Adrenal gland (tissue), 12 donors: Measurements from ENCODE around the gene DYNC1I2. TPM values are rescaled to one million over a fixed set of nuclear protein-coding genes. Genes with fewer than 3 reads are reported as not detected.
"Not testable (repeated sequence)": the region's sequence is repeated elsewhere in the genome, so short reads cannot be mapped to it uniquely, and the experiment has no call there.

Experiments
- DNase-seq, 7 donors: peaks; one replicate each; pipeline ENCODE4 v3.0.0-alpha.2; 2019 to 2020
- H3K27ac ChIP-seq, 5 donors: fragments of 200-600 bp; sonication (generic) in 4 of 5; 1 replicate in 3 of 5; 2 replicates in 2 of 5; pipeline versions ENCODE4 v1.5.1 to v1.8.0; 2016 to 2020; ENCODE audit warnings: mild to moderate bottlenecking in 1 of 5
- H3K27me3 ChIP-seq: fragments of 200-600 bp; 2 replicates; pipeline ENCODE4 v1.8.0; 2021
- H3K36me3 ChIP-seq, 2 donors: fragments of 200-600 bp; replicated peaks in 1 of 2; 1 replicate in 1 of 2; 2 replicates in 1 of 2; pipeline versions ENCODE4 v1.5.1 to v1.8.0; 2018 to 2022
- H3K4me1 ChIP-seq, 2 donors: fragments of 200-600 bp; replicated peaks in 1 of 2; 1 replicate in 1 of 2; 2 replicates in 1 of 2; pipeline versions ENCODE4 v1.5.1 to v1.8.0; 2018 to 2021
- H3K4me3 ChIP-seq, 4 donors: fragments of 200-600 bp; sonication (generic) in 3 of 4; one replicate each; pipeline ENCODE4 v1.5.1; 2016 to 2018
- H3K9me3 ChIP-seq, 3 donors: fragments of 200-600 bp; sonication (generic) in 1 of 3; replicated peaks in 1 of 3; 1 replicate in 2 of 3; 2 replicates in 1 of 3; pipeline versions ENCODE4 v1.5.1 to v1.8.0; 2016 to 2021
- CTCF ChIP-seq, 6 experiments: fragments of 450-650 bp in 4 of 6; fragments of 200-600 bp in 2 of 6; sonication (generic) in 1 of 6; IDR thresholded peaks; 1 replicate in 5 of 6; 2 replicates in 1 of 6; pipeline versions ENCODE4 v1.5.1 to v1.8.0; 2016 to 2021; ENCODE audit warnings: antibody characterized with exemption in 6 of 6, mild to moderate bottlenecking in 2 of 6, moderate library complexity in 1 of 6
- POLR2A ChIP-seq, 2 donors: fragments of 450-650 bp; IDR thresholded peaks; one replicate each; pipeline ENCODE4 v1.6.1; 2017; ENCODE audit warnings: antibody characterized with exemption in 2 of 2, mild to moderate bottlenecking in 2 of 2, moderate library complexity in 1 of 2
- whole genome bisulfite sequencing, 4 donors: extraction: QIAGEN DNeasy Blood & Tissue Kit in 2 of 4; methylation state at CpG; one replicate each; pipeline versions ENCODE4 v1.1.5 to v1.1.7; 2013 to 2017; 5-methylcytosine and 5-hydroxymethylcytosine counted together
- intact Hi-C, 2 donors: fragments of 100-400 bp; cut with DNase I; formaldehyde crosslinking; loops; one replicate each; pipeline versions ENCODE4 v1.14.1 to v1.15.0; 2022 to 2023
- polyA plus RNA-seq, 3 donors: library from polyadenylated mRNA; stranded (reverse); fragments of 200-250 nt in 2 of 3; fragments of 350-450 nt in 1 of 3; fragmentation: Illumina TruSeq in 1 of 3; extraction: RNeasy Lipid Tissue Mini Kit (QIAGEN cat#74804) in 1 of 3; gene quantifications; one replicate each; pipeline ENCODE4 v1.2.3, GENCODE V29; 2013 to 2014
- total RNA-seq, 9 donors: library from RNA; depleted of rRNA in 4 of 9; stranded (reverse); fragments of >200 nt in 4 of 9; fragments of 120-200 nt in 1 of 9; fragmentation: NEBNext Ultra II Directional in 1 of 9; extraction: Animal tissue kit (Norgen Biotek cat#: 25700) in 1 of 9; gene quantifications; one replicate each; pipeline versions ENCODE4 v1.1.0 to v1.2.4, GENCODE V29; 2013 to 2023
- donor health status: healthy with polysubstance abuse.
- donor health status: Bipolar disorder and iron deficiency.
- donor health status: DM: yes; HTN: yes; CAD: no.
- donor health status: DM: no; HTN: no; CAD: no.
- donor health status: DM: no; HTN: no; CAD: no.
- donor health status: DM: yes; HTN: yes; CAD: no.

DYNC1I2 gene
- total and polyA plus RNA-seq, 12 donors = 55.5 to 146 (median 87.3) TPM

GRCh38 chr2:171754254-171754939, 67.1 kb downstream of the DYNC1I2 start:
- Histone ChIP-seq H3K4me3 (no peak overlapping the region), H3K36me3 (peaks cover 0 to 23% of the 10 kb centered on the region in 2 donors), H3K9me3 (no peaks in the 10 kb centered on the region), H3K4me1 (no peaks in the 10 kb centered on the region), H3K27me3 (no peaks in the 10 kb centered on the region), H3K27ac (no peak overlapping the region)
- no peak for TF ChIP-seq CTCF (IDR thresholded peaks at IDR 0.05)
- TF ChIP-seq POLR2A (IDR thresholded peaks at IDR 0.05) = no peak
- intact Hi-C loops = no loop called here
- no peak for DNase-seq
- WGBS, 4 donors = 93 to 99% (median 96%) methylated on average over 1 of the region's 1 CpG

- DNase-seq, H3K27me3 ChIP-seq, H3K36me3 ChIP-seq, H3K4me1 ChIP-seq, intact Hi-C loops, H3K4me3 ChIP-seq, H3K27ac ChIP-seq, H3K9me3 ChIP-seq: not testable (repeated sequence)
- WGBS, 4 donors = 95 to 96% (median 96%) methylated on average over 1 of the region's 1 CpG
Observed at GRCh38 chr2:171758762-171759161, 71.5 kb downstream of the DYNC1I2 start.

GRCh38 chr2:171761176-171761575, 73.9 kb downstream of the DYNC1I2 start:
- H3K4me1 ChIP-seq, H3K9me3 ChIP-seq, DNase-seq, H3K4me3 ChIP-seq, H3K27ac ChIP-seq, H3K27me3 ChIP-seq, intact Hi-C loops, H3K36me3 ChIP-seq: not testable (repeated sequence)
- 98 to 100% (median 100%) methylated on average over 3 to 4 of the region's 4 CpGs for WGBS, 4 donors

- no peak overlapping the region for H3K27ac ChIP-seq
- intact Hi-C loops = no loop called here
- WGBS, 4 donors = 89 to 100% (median 94%) methylated on average over 2 of the region's 2 CpGs
Observed at GRCh38 chr2:171762879-171763573, 75.8 kb downstream of the DYNC1I2 start.

More at GRCh38 chr2:171762879-171763573, 75.8 kb downstream of the DYNC1I2 start:
- Histone ChIP-seq H3K36me3 (peaks cover 0 to 6% of the 10 kb centered on the region in 2 donors), H3K9me3 (no peaks in the 10 kb centered on the region), H3K27me3 (no peaks in the 10 kb centered on the region), H3K4me1 (no peaks in the 10 kb centered on the region), H3K4me3 (no peak overlapping the region)
- TF ChIP-seq POLR2A (IDR thresholded peaks at IDR 0.05) (no peak), CTCF (IDR thresholded peaks at IDR 0.05) (no peak)
- no peak for DNase-seq
